PFSK-1 (cell line): ENCODE measurements around the gene SV2C.

Experiments
- FOXP2 ChIP-seq: optimal IDR thresholded peaks from 2 replicates; pipeline ENCODE3; 2011; ENCODE audit warnings: borderline replicate concordance, control low read depth, inconsistent platforms; ENCODE audit not compliant: insufficient read depth; ENCODE audit errors: extremely low read length, extremely low read depth
- POLR2AphosphoS5 ChIP-seq: IDR thresholded peaks from 2 replicates; pipeline ENCODE4 v1.6.1; 2012; ENCODE audit warnings: low read depth, mild to moderate bottlenecking, control low read depth, low read length, moderate library complexity
- SIN3A ChIP-seq: IDR thresholded peaks from 2 replicates; pipeline ENCODE4 v1.6.1; 2012; ENCODE audit warnings: mild to moderate bottlenecking, low read length, moderate library complexity, borderline replicate concordance; ENCODE audit not compliant: insufficient read depth
- TAF1 ChIP-seq: IDR thresholded peaks from 2 replicates; pipeline ENCODE4 v1.6.1; 2012; ENCODE audit warnings: low read length, control low read depth, borderline replicate concordance; ENCODE audit not compliant: insufficient read depth
- TF ChIP-seq, protein P1 (sequence below), 2 experiments: IDR thresholded peaks; 2 replicates each; pipeline versions ENCODE4 v1.6.1 to v1.8.0; 2011 to 2012; ENCODE audit warnings: low read depth in 2 of 2, low read length in 2 of 2, control low read depth in 1 of 2, inconsistent platforms in 1 of 2, mild to moderate bottlenecking in 1 of 2, moderate library complexity in 1 of 2; ENCODE audit not compliant: insufficient read depth in 1 of 2

DNA sequence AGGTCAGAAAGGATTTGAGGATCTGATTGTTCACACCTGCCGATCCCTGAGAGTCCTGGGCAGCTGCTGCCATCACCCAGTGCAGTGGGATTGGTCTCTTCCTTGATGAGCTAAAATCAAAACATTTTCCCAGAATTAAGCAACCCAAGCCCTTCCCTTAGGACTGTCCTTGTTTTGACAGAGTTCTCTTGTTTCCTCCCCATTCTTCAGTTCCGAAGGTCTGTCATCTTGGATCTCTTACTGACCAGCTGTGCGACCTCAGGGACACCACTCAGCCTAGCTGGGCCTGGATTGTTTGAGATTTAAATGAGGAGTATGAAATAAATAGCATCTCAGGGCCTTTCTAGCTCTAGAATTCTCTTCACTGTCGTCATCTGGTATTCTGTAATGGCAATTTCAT lies 229.6 kb downstream of the SV2C start:
- TF ChIP-seq POLR2AphosphoS5, result no peak
- no peak for TF ChIP-seq SIN3A
- TF ChIP-seq, protein P1, sequence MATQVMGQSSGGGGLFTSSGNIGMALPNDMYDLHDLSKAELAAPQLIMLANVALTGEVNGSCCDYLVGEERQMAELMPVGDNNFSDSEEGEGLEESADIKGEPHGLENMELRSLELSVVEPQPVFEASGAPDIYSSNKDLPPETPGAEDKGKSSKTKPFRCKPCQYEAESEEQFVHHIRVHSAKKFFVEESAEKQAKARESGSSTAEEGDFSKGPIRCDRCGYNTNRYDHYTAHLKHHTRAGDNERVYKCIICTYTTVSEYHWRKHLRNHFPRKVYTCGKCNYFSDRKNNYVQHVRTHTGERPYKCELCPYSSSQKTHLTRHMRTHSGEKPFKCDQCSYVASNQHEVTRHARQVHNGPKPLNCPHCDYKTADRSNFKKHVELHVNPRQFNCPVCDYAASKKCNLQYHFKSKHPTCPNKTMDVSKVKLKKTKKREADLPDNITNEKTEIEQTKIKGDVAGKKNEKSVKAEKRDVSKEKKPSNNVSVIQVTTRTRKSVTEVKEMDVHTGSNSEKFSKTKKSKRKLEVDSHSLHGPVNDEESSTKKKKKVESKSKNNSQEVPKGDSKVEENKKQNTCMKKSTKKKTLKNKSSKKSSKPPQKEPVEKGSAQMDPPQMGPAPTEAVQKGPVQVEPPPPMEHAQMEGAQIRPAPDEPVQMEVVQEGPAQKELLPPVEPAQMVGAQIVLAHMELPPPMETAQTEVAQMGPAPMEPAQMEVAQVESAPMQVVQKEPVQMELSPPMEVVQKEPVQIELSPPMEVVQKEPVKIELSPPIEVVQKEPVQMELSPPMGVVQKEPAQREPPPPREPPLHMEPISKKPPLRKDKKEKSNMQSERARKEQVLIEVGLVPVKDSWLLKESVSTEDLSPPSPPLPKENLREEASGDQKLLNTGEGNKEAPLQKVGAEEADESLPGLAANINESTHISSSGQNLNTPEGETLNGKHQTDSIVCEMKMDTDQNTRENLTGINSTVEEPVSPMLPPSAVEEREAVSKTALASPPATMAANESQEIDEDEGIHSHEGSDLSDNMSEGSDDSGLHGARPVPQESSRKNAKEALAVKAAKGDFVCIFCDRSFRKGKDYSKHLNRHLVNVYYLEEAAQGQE (IDR thresholded peaks at IDR 0.05; ENCODE audit: insufficient read depth in 1 of 2, low read depth in 2 of 2, low read length in 2 of 2), result no peak
- no peak for TF ChIP-seq FOXP2
- no peak for TF ChIP-seq TAF1
